K562 treated with DMSO at 1 percent for 12 hours (cell line): Measurements from ENCODE around the gene PNKP. TPM values are rescaled to one million over a fixed set of nuclear protein-coding genes. Genes with fewer than 3 reads are reported as not detected.

ENCODE experiments used
- total RNA-seq: library from RNA; unstranded; fragments of 300-600 nt; gene quantifications from 2 replicates; pipeline ENCODE4 v1.2.3, GENCODE V29; 2022; ENCODE audit not compliant: insufficient read depth

The PNKP gene
- 31.8 and 53.0 TPM in 2 replicates for total RNA-seq

GRCh38 chr19:49866933-49867782 lies at the start of gene PNKP:
Gene PNKP, minus strand, starts transcription at chr19:49867576. Its CDS starts 372 bp downstream, at chr19:49867204.

GRCh38 chr19:49896863-49897621 lies 29.7 kb upstream of the PNKP start, which contains the start of gene IL4I1:
Gene IL4I1, minus strand, starts transcription at chr19:49896887. Its CDS starts 727 bp downstream, at chr19:49896160.

GRCh38 chr19:49877020-49877878 lies 9.9 kb upstream of the PNKP start, which contains the start of the genes AKT1S1 and TBC1D17:
Gene AKT1S1, minus strand, starts transcription at chr19:49877355. Its CDS starts 4,060 bp downstream, at chr19:49873295.
Gene TBC1D17, plus strand, starts transcription at chr19:49877702. Its CDS starts 22 bp downstream, at chr19:49877724.

GRCh38 chr19:49850487-49851342 lies 16.7 kb downstream of the PNKP start, which contains the start of gene PTOV1:
Gene PTOV1, plus strand, starts transcription at chr19:49851159.

GRCh38 chr19:49817964-49818648 lies 49.3 kb downstream of the PNKP start, which contains the start of gene MED25:
Gene MED25, plus strand, starts transcription at chr19:49818289. Its CDS starts 53 bp downstream, at chr19:49818342.

GRCh38 chr19:49812997-49813861 lies 54.1 kb downstream of the PNKP start, which contains the start of gene FUZ:
Gene FUZ, minus strand, starts transcription at chr19:49813292. Its CDS starts 186 bp downstream, at chr19:49813106.

Other genes starting within 250 kb of the PNKP start
- 16.3 and 25.9 TPM in 2 replicates for gene RRAS, start 227.4 kb downstream of the PNKP start, total RNA-seq
- 32.2 and 61.8 TPM in 2 replicates for gene SCAF1, start 225.4 kb downstream of the PNKP start, total RNA-seq
- gene IRF3, start 201.7 kb downstream of the PNKP start, total RNA-seq, result 98.2 and 108 TPM in 2 replicates
- 247 and 311 TPM in 2 replicates for gene BCL2L12, start 201.6 kb downstream of the PNKP start, total RNA-seq
- gene PRMT1, start 190.3 kb downstream of the PNKP start, total RNA-seq, result 124 and 147 TPM in 2 replicates
- gene ADM5, start 178.0 kb downstream of the PNKP start, total RNA-seq, result 6.6 and 8.8 TPM in 2 replicates
- 2.0 and 8.0 TPM in 2 replicates for gene CPT1C, start 176.5 kb downstream of the PNKP start, total RNA-seq
- gene TSKS, start 104.3 kb downstream of the PNKP start, total RNA-seq, result 4.4 and 5.8 TPM in 2 replicates
- gene AP2A1, start 100.6 kb downstream of the PNKP start, total RNA-seq, result 105 and 144 TPM in 2 replicates
- 5.0 and 6.1 TPM in 2 replicates for gene FUZ, start 54.3 kb downstream of the PNKP start, total RNA-seq
- gene MED25, start 49.3 kb downstream of the PNKP start, total RNA-seq, result 59.3 and 76.8 TPM in 2 replicates
- 166 and 170 TPM in 2 replicates for gene PTOV1, start 16.4 kb downstream of the PNKP start, total RNA-seq
- 40.6 and 45.6 TPM in 2 replicates for gene AKT1S1, start 9.8 kb upstream of the PNKP start, total RNA-seq
- gene TBC1D17, start 10.1 kb upstream of the PNKP start, total RNA-seq, result 14.7 and 16.8 TPM in 2 replicates
- gene IL4I1, start 29.3 kb upstream of the PNKP start, total RNA-seq, result 0.59 and 1.1 TPM in 2 replicates
- 601 and 861 TPM in 2 replicates for gene ATF5, start 61.6 kb upstream of the PNKP start, total RNA-seq
- 35.8 and 68.1 TPM in 2 replicates for gene NUP62, start 61.9 kb upstream of the PNKP start, total RNA-seq
- not detected in 2 replicates for gene SIGLEC11, start 93.6 kb upstream of the PNKP start, total RNA-seq
- gene VRK3, start 157.8 kb upstream of the PNKP start, total RNA-seq, result 61.7 and 88.6 TPM in 2 replicates
- gene ZNF473, start 158.4 kb upstream of the PNKP start, total RNA-seq, result 4.1 and 9.6 TPM in 2 replicates